HL-60/S4 treated with phorbol 12-myristate 13-acetate at 8.2 ng/mL for 4 days and 3 days (cell line): Measurements from ENCODE around the gene IGSF23.

Experiments used
- in situ Hi-C: fragments of 300-500 bp; cut with MboI; formaldehyde crosslinking; loops from 2 replicates; pipeline ENCODE4 v1.15.0; 2022; ENCODE audit warnings: low sequenced_read_pairs

Gene IGSF23, protein sequence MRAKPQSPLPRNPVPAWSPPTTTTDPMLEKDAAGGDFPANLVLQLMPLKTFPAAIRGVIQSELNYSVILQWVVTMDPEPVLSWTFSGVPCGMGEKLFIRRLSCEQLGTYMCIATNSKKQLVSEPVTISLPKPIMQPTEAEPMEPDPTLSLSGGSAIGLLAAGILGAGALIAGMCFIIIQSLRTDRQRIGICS

DNA sequence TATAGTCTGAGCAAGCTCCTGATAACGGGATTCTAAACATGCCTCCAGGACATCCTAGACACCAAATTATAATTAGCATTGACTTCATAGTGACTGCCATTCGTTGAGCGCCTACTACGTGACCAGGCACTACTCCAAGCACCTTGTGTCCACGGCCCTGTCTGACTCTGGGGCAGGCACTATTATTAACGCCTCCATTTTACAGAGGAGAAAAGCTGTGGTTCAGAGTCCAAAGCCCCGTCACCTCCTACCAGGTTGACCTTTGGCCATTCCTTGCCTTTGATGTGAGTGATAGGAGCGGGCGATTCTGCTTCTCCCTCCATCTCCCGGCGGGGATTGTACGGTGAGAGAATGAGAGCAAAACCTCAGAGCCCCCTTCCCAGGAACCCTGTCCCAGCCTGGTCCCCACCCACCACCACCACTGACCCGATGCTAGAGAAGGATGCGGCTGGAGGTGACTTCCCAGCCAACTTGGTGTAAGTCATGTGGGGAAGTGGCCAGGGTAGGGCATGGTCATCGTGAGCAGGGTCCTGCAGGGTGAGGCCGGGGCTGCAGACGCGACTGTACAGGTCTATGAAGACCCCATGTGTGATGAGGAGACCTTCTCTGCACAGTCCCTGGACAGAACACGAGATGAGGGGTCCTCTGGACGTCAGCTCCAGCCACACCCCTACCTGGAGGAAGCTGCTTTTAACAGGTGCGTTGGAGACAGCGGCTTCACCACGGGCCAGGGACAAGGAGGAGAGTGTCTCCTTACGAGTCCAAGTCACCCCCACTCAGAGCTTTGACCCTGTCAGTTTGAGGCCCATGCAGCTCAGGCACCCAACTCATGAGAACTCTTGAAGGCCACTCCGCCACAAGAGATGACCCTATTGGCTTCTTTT is at the start of gene IGSF23:
TSS of gene IGSF23 (plus strand) at position 269 of the 884 bp plus-strand sequence. CDS start at position 352, 83 bp downstream.
- in situ Hi-C loops, result no loop called here

DNA sequence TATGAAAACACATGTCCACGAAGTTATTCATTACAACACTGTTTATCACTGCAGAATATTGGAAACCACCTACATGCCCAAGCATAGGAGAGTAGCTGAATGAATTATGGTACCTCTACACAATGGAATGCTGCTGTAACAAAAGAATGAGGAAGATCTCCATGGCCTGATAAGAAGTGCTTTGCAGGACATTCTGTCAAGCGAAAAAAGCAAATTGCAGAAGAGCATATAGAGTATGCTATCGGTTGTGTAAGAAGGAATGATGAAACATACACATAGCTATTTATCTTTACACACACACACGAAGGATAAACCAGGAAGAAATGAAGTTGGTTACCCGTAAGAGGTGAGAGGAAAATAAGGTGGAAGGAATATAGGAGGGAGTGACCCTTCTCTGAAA is 46.4 kb upstream of the IGSF23 start:
- in situ Hi-C loops, result no loop called here

DNA sequence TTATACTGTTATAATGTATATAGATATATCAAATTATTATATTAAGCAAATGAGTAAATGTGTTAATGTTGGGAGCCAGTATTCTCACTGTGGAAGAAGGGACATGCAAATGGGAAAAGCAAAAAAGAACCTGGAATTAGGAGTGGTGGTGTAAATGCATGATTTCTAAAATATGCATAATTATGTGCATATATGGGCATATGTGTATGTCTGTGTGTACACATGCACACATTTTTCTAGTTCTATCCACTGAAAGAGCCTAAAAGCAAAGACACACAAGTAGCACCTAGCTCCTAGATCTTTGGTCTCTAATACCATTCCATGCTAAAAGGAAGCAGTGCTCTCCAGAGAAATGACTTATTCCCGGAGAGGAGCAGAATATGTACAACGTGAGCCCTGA is 45.6 kb upstream of the IGSF23 start:
- in situ Hi-C loops, result no loop called here

DNA sequence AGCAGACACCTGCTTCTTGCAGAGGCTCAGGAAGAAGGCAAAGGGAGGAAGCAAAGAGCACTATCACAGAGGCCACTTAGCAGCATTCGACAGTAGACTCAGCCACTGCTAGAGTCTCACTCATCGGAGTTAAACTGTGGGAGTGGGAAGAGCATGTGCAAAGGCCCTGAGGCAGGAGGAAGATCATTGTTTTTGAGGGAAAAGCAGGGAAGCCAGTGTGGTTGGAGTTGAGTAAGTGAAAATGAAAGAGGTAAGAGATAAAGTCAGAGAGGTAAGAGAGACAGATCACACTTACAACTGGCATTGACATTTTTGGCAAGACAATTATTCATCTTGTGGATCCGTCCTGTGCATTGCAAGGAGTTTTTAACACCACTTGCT is 42.8 kb upstream of the IGSF23 start:
- in situ Hi-C loops, result loop anchor here (5.0 kb wide), 1 partner anchor 92 kb away; no protein-coding TSS in a partner anchor

DNA sequence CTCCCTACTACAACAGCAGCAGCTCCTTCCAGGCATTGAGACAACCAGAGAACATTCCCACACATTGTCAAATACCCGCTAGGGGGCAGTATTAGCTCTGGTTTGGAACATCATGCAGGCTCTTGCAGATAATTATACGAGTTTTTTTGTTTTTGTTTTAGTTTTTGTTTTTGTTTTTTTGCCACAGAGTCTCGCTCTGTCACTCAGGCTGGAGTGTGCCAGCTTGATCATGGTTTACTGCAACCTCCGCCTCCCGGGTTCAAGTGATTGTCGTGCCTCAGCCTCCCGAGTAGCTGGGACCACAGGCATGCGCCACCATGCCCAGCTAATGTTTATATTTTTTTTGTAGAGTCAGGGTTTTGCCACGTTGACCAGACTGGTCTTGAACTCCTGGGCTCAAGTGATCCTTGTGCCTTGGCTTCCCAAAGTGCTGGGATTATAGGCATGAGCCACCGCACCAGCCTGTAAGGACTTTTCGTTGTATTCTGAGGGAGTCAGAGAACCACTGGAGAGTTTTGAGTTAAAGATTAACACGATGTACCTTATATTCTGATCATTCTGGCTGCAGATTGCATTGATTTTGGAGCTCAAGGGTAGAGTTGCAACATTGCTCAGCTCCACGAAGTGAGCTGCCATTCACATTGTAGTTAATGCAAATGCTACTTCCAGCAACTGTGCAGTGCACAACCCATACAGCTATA is 42.2 kb upstream of the IGSF23 start:
- in situ Hi-C loops, result loop anchor here (5.0 kb wide), 1 partner anchor 91 kb away; no protein-coding TSS in a partner anchor

DNA sequence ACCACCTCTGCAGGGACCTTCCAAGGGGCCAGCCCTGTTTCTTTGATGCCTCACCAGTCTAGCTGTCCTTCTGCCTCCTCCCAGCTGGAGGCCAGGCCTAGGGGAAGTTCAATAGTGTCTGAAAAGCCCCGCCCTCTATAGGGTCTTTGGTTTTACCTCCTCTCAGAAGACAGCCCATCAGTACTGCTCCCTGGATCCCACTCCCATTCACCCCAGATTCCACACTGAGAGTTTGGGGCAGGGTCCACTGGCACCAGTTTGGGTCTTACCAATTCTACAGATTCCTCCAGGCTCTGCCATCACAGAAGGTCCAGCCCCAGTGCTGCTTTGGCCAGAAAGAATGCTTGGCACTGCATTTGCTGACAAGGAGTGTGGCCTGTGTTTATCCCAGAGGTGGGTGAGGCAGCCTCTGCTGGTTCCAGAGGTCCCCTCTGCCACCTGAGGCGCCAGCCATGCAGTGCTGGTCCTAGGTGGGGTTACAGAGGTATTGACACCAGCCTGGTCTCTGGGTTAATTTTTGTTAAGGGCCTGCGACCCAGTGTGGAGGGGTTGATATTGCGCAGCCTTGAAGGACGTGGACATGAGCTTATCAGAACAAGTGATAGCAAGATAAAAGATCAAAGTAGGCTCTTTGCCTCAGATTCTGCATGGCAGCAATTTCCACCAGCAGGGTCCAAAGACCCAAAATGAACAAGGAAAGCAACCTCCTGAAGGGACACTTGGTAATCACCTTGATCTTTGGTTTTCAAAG is 41.4 kb upstream of the IGSF23 start:
- in situ Hi-C loops, result loop anchor here (5.0 kb wide), 1 partner anchor 90 kb away; no protein-coding TSS in a partner anchor

DNA sequence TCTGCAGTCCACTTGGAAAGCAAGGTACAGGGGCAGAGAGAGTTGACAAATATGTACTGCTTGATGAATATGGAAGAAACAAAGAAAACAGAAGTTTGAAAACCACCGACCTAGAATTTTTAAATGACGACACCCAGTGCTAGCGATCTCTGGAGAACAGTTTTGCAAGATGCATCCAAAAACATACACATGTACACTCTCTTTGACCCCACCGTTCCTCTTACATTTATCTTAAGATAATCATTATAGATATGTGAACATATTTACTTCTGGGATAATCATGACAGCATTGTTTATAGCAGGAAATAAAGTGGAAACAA is 40.8 kb upstream of the IGSF23 start:
- in situ Hi-C loops, result loop anchor here (5.0 kb wide), 1 partner anchor 90 kb away; no protein-coding TSS in a partner anchor

DNA sequence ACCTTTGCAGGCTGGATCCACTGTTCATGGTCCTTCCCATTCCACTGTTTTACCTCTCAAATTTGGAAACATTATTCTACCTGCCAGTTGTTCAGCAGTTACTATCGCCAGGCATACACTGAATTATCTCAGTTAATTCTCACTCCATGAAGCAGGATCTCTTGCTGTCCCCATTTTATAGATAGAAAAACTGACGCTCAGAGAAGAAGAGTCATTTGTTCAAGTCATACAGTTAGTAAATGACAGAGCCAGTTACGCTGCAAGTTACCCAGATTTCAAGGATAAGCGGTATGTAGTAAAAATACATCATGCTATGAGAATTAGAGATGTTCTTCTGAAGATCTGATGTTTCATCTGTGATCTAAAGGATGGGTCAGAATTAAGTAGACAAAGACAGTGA is 40.2 kb upstream of the IGSF23 start:
- in situ Hi-C loops, result loop anchor here (5.0 kb wide), 1 partner anchor 89 kb away; no protein-coding TSS in a partner anchor

DNA sequence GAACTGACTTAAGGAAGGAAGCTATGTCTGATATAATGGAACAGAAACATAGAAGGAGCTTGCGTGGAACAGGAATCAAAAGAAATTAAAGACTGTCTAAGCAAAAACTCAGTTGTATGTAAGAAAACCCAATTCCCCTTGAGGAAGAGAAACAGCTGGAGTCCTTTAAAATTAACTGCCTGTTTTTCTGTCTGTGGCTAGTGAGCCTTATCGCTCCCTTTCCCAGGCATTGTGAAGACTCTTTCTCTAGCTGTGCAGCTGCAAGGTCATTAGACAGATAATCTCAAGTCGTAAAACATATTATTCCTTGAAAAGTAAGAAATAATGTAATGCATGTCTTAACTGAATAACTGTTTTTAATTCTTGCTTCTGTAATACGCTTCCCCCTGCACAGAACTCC is 39.7 kb upstream of the IGSF23 start:
- in situ Hi-C loops, result loop anchor here (5.0 kb wide), 1 partner anchor 89 kb away; no protein-coding TSS in a partner anchor

DNA sequence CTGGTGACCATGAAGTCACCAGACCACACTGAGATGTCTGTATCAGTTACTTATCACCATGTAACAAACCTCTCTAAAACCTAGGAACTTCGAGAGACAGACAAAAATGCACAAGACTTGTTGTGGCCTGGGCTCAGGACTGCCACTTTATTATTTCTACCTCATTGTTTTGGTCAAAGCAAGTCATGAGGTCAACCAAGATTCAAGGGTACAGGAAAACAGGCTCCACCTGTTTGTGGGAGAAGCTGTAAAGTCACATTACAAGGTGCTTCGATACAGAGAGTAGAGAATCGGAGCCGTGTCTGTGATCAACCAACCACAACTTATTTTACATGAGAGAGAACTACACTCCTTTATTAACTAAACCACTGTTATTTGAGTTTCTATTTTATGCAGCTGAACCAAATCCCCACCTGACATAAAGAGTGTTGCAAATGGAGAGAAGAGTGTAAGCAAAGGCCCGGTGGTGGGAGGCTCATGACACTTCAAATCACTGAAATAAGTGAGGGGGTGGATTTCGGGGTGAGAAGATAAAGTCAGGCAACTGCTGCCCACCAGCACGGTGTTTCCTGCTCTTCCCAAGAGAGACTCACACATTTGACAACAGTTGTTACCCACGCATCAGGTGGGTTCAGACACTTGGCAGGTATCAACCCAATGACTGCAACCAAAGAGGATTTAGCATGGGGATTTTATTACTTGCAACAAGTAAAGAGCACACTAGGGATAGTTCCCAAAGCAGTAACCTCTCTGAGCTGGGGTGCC is 39.0 kb upstream of the IGSF23 start:
- in situ Hi-C loops, result loop anchor here (5.0 kb wide), 1 partner anchor 88 kb away; no protein-coding TSS in a partner anchor

DNA sequence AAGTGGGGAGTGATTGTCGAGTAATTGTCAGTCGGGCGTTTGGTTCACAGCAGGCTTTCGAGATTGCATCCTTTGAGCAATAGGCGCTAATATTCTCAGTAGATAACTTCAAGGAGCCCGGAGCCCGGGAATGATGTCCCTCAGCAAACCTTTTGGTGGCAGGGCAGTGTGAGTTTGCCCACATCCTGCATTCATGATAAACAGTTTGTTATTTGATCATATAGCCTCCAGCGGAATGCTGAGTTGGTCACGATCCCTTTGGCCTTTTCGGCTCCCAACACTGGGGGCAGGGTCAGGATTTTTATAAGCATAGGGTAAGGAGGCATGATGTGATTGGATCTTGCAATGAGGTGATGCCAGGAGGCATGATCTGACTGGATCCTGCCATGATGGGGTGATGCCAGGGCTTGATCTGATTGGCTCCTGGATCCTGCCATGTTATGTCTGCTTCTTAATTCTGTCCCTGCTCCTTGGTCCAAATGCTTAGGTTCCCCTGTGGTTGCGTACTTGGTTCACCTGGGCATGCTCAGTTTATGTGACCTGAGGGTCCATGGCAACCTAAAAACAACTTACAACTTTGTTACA is 38.2 kb upstream of the IGSF23 start:
- in situ Hi-C loops, result no loop called here

DNA sequence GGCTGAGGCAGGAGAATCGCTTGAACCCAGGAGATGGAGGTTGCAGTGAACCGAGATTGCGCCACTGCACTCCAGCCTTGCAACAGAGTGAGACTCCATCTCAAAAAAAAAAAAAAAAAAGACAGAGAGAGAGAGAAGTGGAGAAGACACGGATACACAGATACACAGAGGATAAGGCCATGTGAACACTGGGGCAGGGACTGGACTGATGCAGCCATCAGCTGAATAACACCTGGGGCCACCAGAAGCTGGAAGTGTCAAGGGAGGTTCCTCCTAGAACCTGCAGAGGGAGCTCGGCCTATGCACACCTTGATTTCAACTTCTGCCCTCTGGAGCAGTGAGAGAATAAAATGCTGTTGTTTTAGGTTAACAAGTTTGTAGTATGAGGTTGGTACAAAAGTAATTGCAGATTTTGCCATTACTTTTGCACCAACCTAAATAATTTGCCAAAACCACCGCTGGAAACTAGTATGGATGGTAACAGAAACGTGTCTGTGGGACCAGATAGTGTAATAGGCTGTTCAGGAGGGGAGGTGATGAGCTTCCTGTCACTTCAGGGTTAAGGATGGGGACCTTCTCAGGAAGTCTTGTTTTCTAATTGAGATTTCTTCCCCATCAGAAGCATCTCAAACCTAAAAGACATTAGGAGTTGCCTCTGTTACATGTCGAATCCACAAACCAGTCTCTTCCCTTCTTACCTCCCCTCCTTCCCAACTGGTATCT is 36.4 kb upstream of the IGSF23 start:
- in situ Hi-C loops, result no loop called here

DNA sequence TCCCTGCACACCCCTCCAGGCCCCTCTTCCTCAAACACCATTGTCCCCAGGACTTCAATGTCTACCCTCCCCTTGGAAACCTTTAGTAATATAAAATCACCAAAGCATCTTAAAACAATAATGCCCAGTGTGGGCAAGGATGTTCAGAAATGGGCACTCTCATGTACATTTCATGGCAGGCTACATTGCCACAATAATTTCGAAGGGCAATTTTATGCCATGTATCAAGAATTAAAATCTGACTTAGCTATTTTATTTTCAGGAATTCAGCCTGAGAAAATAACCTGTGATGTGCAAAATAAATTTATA is 35.8 kb upstream of the IGSF23 start:
- in situ Hi-C loops, result no loop called here

DNA sequence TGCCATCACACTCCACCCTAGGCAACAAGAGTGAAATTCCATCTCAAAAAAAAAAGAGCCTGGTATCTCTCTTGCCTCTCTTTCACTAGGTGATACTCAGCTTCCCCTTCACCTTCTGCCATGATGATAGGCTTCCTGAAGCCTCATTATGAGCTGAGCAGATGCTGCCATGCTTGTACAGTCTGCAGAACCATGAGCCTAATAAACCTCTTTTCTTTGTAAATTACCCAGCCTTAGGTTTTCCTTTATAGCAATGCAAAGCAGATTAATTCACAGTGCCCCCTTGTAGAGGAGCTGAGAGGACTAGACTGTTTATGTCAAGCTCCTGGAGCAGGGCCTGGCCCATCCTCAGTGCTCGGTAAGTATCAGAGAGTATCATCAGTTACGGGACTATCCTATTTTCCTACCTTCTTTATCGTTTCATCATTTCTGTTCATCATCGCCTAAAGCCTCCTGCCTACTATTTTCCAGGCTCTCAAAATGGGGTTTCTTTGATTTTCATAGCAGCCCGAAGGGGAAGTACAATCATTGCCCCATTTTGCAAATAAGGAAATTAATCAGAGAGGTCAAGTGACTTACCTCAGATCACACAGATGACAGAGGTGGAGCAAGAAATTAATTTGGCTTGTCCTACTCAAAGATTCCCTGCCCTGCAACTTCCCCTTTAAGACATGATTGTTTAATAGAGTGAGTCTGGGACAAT is 33.5 kb upstream of the IGSF23 start:
- in situ Hi-C loops, result no loop called here

DNA sequence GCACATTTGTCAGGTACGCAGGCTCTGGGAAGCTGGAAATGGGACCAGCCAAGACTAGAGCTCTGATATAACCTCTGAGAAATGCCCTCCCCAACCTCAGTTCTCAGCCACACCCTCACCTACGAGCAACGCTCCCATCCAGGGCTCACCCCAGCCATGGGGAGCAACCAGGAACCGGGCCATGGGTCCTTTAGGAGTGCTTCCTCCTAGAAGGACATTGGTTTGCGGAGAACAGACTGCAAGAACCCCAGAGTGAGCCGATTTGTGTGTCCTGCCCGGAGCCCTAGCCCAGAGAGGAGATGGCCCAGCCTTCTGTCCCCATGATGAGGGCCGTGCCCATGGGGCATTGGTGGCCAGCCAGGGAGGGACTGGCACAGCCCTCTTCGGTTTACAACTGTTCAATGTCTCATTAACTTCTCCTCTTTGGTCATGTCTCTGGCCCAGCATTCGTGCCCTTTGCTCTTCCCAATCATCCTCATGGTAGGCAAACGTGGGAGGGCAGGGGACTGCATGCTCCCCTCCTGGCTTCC is 32.9 kb upstream of the IGSF23 start:
- in situ Hi-C loops, result no loop called here

DNA sequence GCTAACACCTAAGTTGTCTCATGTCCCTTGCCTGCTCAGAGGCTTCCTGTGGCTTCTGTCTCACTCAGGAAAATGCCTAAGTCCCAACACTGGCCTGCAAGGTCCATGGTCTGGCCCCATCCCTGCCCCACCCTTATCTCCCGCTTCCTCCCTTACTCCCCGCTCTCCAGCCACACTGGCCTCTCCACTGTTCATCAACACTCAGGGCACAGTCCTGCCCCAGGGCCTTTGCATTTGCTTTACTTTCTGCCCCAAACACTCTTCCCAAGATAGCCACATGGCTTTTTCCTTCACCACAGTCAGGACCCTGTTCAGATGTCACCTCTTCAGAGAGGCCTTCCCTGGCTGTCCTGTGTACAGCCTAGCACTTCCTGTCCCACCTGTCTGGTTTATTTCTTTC is 32.1 kb upstream of the IGSF23 start:
- in situ Hi-C loops, result no loop called here

DNA sequence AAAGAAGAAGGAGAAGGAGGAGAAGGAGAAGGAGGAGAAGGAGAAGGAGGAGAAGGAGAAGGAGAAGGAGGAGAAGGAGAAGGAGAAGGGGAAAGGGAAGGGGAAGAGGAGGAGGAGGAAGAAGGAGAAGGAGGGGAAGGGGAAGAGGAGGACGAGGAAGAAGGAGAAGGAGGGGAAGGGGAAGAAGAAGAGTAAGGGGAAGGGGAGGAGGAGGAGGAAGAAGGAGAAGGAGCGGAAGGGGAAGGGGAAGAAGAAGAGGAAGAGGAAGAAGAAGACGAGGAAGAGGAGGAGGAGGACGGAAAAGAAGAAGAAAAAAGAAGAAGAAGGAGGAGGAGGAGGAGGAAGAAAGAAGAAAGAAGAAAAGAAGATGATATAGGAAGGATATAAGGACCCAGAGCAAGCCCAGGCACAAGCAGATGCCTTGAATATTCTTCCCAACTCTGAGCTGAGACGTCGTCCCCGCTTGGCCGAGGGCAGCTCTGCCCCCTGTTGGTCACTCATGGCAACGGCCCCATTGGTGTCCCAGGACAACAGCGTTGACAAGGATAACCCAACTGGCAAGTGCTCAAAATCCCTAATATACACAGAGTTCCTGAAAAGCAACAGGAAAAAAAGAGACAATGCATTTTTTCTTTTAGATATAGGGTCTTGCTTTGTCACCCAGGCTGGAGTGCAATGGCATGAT is 30.6 kb upstream of the IGSF23 start:
- in situ Hi-C loops, result no loop called here
